Breast epithelium (tissue), 3 donors: Measurements from ENCODE around the gene RRP1.

Experiments
- CTCF ChIP-seq, 3 donors: fragments of 450-650 bp; IDR thresholded peaks; one replicate each; pipeline ENCODE4 v1.5.1; 2016 to 2017; ENCODE audit warnings: antibody characterized with exemption in 3 of 3, mild to moderate bottlenecking in 3 of 3, moderate library complexity in 3 of 3
- POLR2A ChIP-seq: fragments of 450-650 bp; IDR thresholded peaks from one replicate; pipeline ENCODE4 v1.6.1; 2016; ENCODE audit warnings: antibody characterized with exemption, mild to moderate bottlenecking, moderate library complexity
- POLR2AphosphoS5 ChIP-seq, 3 donors: sonication (generic); formaldehyde crosslinking; IDR thresholded peaks; one replicate each; pipeline ENCODE4 v1.6.1; 2017; ENCODE audit warnings: antibody characterized with exemption in 3 of 3

GRCh38 chr21:43783098-43783700 is 6.2 kb upstream of the RRP1 start:
- TF ChIP-seq POLR2A (no peak), POLR2AphosphoS5 (IDR thresholded peaks at IDR 0.05) (no peak), CTCF (IDR thresholded peaks at IDR 0.05) (no peak)
